Gastrocnemius medialis (tissue), 4 donors: ENCODE data around the gene MTMR1. TPM values are rescaled to one million over a fixed set of nuclear protein-coding genes. Genes with fewer than 3 reads are reported as not detected.

Experiments
- ATAC-seq, 2 donors: fragments of 150-250 bp; one replicate each; pipeline ENCODE4 v1.9.1; 2016
- DNase-seq, 2 donors: peaks; one replicate each; pipeline ENCODE4 v3.0.0-alpha.2; 2019
- H3K27ac ChIP-seq, 4 donors: fragments of 200-600 bp; sonication (generic); 1 replicate in 1 of 4; 2 replicates in 3 of 4; pipeline ENCODE4 v1.5.1; 2016 to 2018; ENCODE audit warnings: mild to moderate bottlenecking in 2 of 4, moderate library complexity in 1 of 4
- H3K27me3 ChIP-seq, 3 donors: fragments of 200-600 bp; sonication (generic) in 2 of 3; 1 replicate in 1 of 3; 2 replicates in 2 of 3; pipeline versions ENCODE4 v1.5.1 to v1.6.0; 2016 to 2019; ENCODE audit warnings: mild to moderate bottlenecking in 1 of 3, moderate library complexity in 1 of 3
- H3K36me3 ChIP-seq, 2 donors: fragments of 200-600 bp; sonication (generic) in 1 of 2; one replicate each; pipeline ENCODE4 v1.5.1; 2017 to 2018
- H3K4me1 ChIP-seq, 2 donors: fragments of 200-600 bp; sonication (generic) in 1 of 2; one replicate each; pipeline ENCODE4 v1.5.1; 2016 to 2017; ENCODE audit warnings: mild to moderate bottlenecking in 2 of 2
- H3K4me3 ChIP-seq, 4 donors: fragments of 200-600 bp; sonication (generic) in 3 of 4; 1 replicate in 1 of 4; 2 replicates in 3 of 4; pipeline ENCODE4 v1.5.1; 2016 to 2019; ENCODE audit warnings: mild to moderate bottlenecking in 2 of 4
- H3K9me3 ChIP-seq, 3 donors: fragments of 200-600 bp; sonication (generic) in 2 of 3; 1 replicate in 1 of 3; 2 replicates in 2 of 3; pipeline ENCODE4 v1.5.1; 2016 to 2019
- CTCF ChIP-seq, 5 experiments: fragments of 450-650 bp in 3 of 5; fragments of 200-600 bp in 2 of 5; sonication (generic) in 2 of 5; IDR thresholded peaks in 4 of 5; conservative IDR thresholded peaks in 1 of 5; 1 replicate in 4 of 5; 2 replicates in 1 of 5; pipeline ENCODE4 v1.5.1; 2016 to 2019; ENCODE audit warnings: antibody characterized with exemption in 5 of 5, mild to moderate bottlenecking in 3 of 5, moderate library complexity in 3 of 5
- POLR2A ChIP-seq, 2 donors: fragments of 450-650 bp; IDR thresholded peaks; one replicate each; pipeline ENCODE4 v1.6.1; 2017; ENCODE audit warnings: antibody characterized with exemption in 2 of 2, mild to moderate bottlenecking in 2 of 2, moderate library complexity in 2 of 2
- in situ Hi-C, 4 donors: fragments of 200-750 bp; cut with MboI; loops; one replicate each; pipeline versions ENCODE4 v1.15.0 to v1.8.0; 2017; ENCODE audit warnings: low sequenced_read_pairs in 4 of 4
- intact Hi-C: fragments of 100-400 bp; cut with DNase I; formaldehyde crosslinking; loops from one replicate; pipeline ENCODE4 v1.15.1; 2023; ENCODE audit warnings: low total_unique reads
- total RNA-seq, 4 donors: library from RNA; depleted of rRNA; stranded (reverse); fragments of >200 nt; gene quantifications; one replicate each; pipeline versions ENCODE4 v1.1.0 to v1.2.3, GENCODE V29; 2016

MTMR1 gene
- total RNA-seq, 4 donors from 2014 or later = 28.2 to 80.9 (median 38.0) TPM

GRCh38 chrX:150759568-150760416 lies 66.6 kb downstream of the MTMR1 start:
- TF ChIP-seq CTCF (IDR thresholded peaks at IDR 0.05 in 4 of 5, conservative IDR thresholded peaks at IDR 0.05 in 1 of 5) (no peak), POLR2A (IDR thresholded peaks at IDR 0.05) (no peak)
- Histone ChIP-seq H3K36me3 (no peaks in the 10 kb centered on the region), H3K4me1 (no peaks in the 10 kb centered on the region), H3K9me3 (no peaks in the 10 kb centered on the region), H3K27me3 (no peaks in the 10 kb centered on the region), H3K4me3 (no peak overlapping the region), H3K27ac (no peak overlapping the region)
- DNase-seq (no peak), ATAC-seq (no peak)
- in situ Hi-C loops (no loop called here), intact Hi-C loops (no loop called here)

GRCh38 chrX:150761176-150761818 lies 68.1 kb downstream of the MTMR1 start:
- H3K27me3 ChIP-seq = no peaks in the 10 kb centered on the region
- no peak overlapping the region for H3K4me3 ChIP-seq
- H3K4me1 ChIP-seq = no peaks in the 10 kb centered on the region
- no peak for TF ChIP-seq CTCF (IDR thresholded peaks at IDR 0.05 in 4 of 5, conservative IDR thresholded peaks at IDR 0.05 in 1 of 5)
- no peak for TF ChIP-seq POLR2A (IDR thresholded peaks at IDR 0.05)
- peaks cover 0 to 6% of the 10 kb centered on the region in 2 donors for H3K36me3 ChIP-seq
- no peaks in the 10 kb centered on the region for H3K9me3 ChIP-seq
- ATAC-seq = no peak
- no peak for DNase-seq
- in situ Hi-C loops (no loop called here), intact Hi-C loops (no loop called here)
- no peak overlapping the region for H3K27ac ChIP-seq

- no peak for DNase-seq
- intact Hi-C loops (no loop called here), in situ Hi-C loops (no loop called here)
- no peaks in the 10 kb centered on the region for H3K27me3 ChIP-seq
- no peak for ATAC-seq
- H3K9me3 ChIP-seq = no peaks in the 10 kb centered on the region
- no peak for TF ChIP-seq POLR2A (IDR thresholded peaks at IDR 0.05)
- TF ChIP-seq CTCF (IDR thresholded peaks at IDR 0.05 in 4 of 5, conservative IDR thresholded peaks at IDR 0.05 in 1 of 5) = no peak
- no peak overlapping the region for H3K27ac ChIP-seq
- H3K36me3 ChIP-seq = peaks cover 0 to 6% of the 10 kb centered on the region in 2 donors
- H3K4me1 ChIP-seq = no peaks in the 10 kb centered on the region
- H3K4me3 ChIP-seq = no peak overlapping the region
Measured at GRCh38 chrX:150761819-150762216, 68.6 kb downstream of the MTMR1 start.

GRCh38 chrX:150762258-150763165 lies 69.3 kb downstream of the MTMR1 start:
- H3K4me3 ChIP-seq = no peak overlapping the region
- no peaks in the 10 kb centered on the region for H3K4me1 ChIP-seq
- intact Hi-C loops (no loop called here), in situ Hi-C loops (no loop called here)
- peaks cover 0 to 6% of the 10 kb centered on the region in 2 donors for H3K36me3 ChIP-seq
- DNase-seq (no peak), ATAC-seq (no peak)
- TF ChIP-seq POLR2A (IDR thresholded peaks at IDR 0.05) = no peak
- no peak for TF ChIP-seq CTCF (IDR thresholded peaks at IDR 0.05 in 4 of 5, conservative IDR thresholded peaks at IDR 0.05 in 1 of 5)
- peak overlapping the region in 1 of 4 donors; percentile 18 for H3K27ac ChIP-seq
- no peaks in the 10 kb centered on the region for H3K9me3 ChIP-seq
- H3K27me3 ChIP-seq = no peaks in the 10 kb centered on the region
